ENCODE data around the gene CNTLN. TPM values are rescaled to one million over a fixed set of nuclear protein-coding genes. Genes with fewer than 3 reads are reported as not detected.

CNTLN gene
- total RNA-seq, 4 donors from 2014 or later: 12.6 to 26.2 (median 18.0) TPM

DNA sequence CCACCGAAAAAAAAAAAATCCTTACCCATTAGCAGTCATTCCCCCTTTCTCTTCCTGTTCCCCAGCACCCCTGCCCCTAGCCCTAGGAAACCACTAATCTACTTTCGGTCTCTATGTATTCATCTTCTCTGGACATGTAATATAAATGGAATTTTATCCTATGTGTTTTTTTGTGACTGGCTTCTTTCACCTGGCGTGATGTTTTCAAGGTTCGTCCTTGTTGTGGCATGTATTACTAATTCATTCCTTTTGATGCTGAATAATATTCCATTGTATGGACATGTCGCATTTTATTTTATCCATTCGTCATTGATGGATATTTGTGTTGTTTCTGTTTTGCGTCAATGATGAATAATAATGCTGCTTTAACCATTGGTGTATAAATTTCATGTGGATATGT is 401.2 kb downstream of the CNTLN start:
- TF ChIP-seq, protein P1, sequence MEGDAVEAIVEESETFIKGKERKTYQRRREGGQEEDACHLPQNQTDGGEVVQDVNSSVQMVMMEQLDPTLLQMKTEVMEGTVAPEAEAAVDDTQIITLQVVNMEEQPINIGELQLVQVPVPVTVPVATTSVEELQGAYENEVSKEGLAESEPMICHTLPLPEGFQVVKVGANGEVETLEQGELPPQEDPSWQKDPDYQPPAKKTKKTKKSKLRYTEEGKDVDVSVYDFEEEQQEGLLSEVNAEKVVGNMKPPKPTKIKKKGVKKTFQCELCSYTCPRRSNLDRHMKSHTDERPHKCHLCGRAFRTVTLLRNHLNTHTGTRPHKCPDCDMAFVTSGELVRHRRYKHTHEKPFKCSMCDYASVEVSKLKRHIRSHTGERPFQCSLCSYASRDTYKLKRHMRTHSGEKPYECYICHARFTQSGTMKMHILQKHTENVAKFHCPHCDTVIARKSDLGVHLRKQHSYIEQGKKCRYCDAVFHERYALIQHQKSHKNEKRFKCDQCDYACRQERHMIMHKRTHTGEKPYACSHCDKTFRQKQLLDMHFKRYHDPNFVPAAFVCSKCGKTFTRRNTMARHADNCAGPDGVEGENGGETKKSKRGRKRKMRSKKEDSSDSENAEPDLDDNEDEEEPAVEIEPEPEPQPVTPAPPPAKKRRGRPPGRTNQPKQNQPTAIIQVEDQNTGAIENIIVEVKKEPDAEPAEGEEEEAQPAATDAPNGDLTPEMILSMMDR (IDR thresholded peaks at IDR 0.05; ENCODE audit: low read depth): no peak

DNA sequence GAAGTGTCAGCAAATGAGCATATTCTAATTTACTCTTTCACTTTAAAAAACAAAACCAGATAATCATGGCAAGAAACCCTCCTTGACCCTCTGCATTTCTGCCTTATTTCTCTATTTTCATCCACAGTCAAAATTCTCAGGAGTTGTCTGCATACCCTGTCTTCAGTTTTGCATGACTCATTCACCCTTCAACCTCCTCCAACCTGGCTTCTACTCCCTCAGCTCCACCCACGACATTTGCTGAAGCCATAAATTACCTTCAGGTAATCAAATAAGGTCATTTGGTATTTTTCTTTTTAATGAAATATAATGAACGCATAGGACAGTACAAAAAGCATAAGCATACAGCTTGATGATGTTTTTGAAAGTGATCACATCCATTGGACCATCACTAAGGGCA is 416.2 kb downstream of the CNTLN start:
- TF ChIP-seq, protein P1 (IDR thresholded peaks at IDR 0.05; ENCODE audit: low read depth): no peak

Small RNA genes lying within 50 kb of the gene (small RNA-seq; reads per million reads assigned to genes)
- gene RPS29P33: not detected
